Activated CD8-positive, alpha-beta memory T cell treated with anti-CD3 and anti-CD28 coated beads for 4 hours (primary cell): ENCODE data around the gene CCDC7.
"Not testable (repeated sequence)": the region's sequence is repeated elsewhere in the genome, so short reads cannot be mapped to it uniquely, and the experiment has no call there.

ENCODE experiments used
- DNase-seq, 2 donors: peaks; one replicate each; pipeline ENCODE4 v3.0.0-alpha.2; 2020; ENCODE audit warnings: low read depth in 2 of 2

The CCDC7 gene

GRCh38 chr10:32887481-32887880 is 441.5 kb downstream of the CCDC7 start:
- DNase-seq: no peak

GRCh38 chr10:32888161-32888927 is 442.4 kb downstream of the CCDC7 start:
- DNase-seq: no peak

GRCh38 chr10:32889631-32890212 is 443.8 kb downstream of the CCDC7 start:
- no peak for DNase-seq

GRCh38 chr10:32890444-32890843 is 444.5 kb downstream of the CCDC7 start:
- no peak for DNase-seq

GRCh38 chr10:32891261-32891660 is 445.3 kb downstream of the CCDC7 start:
- DNase-seq: no peak

GRCh38 chr10:32893434-32893833 is 447.5 kb downstream of the CCDC7 start:
- no peak for DNase-seq

- DNase-seq: no peak
Observed at GRCh38 chr10:32893916-32894664, 448.1 kb downstream of the CCDC7 start.

GRCh38 chr10:32895200-32895968 is 449.4 kb downstream of the CCDC7 start:
- not testable (repeated sequence) for DNase-seq

- no peak for DNase-seq
Observed at GRCh38 chr10:32901815-32902214, 455.9 kb downstream of the CCDC7 start.

GRCh38 chr10:32905466-32905865 is 459.5 kb downstream of the CCDC7 start:
- no peak for DNase-seq

- no peak for DNase-seq
Observed at GRCh38 chr10:32906595-32906994, 460.7 kb downstream of the CCDC7 start.

GRCh38 chr10:32909456-32909855 is 463.5 kb downstream of the CCDC7 start:
- DNase-seq: no peak

- not testable (repeated sequence) for DNase-seq
Observed at GRCh38 chr10:32909970-32910369, 464.0 kb downstream of the CCDC7 start.

- no peak for DNase-seq
Observed at GRCh38 chr10:32911285-32912016, 465.5 kb downstream of the CCDC7 start.

GRCh38 chr10:32917817-32918216 is 471.9 kb downstream of the CCDC7 start:
- not testable (repeated sequence) for DNase-seq

GRCh38 chr10:32922170-32922569 is 476.2 kb downstream of the CCDC7 start:
- no peak for DNase-seq

GRCh38 chr10:32923134-32923533 is 477.2 kb downstream of the CCDC7 start:
- no peak for DNase-seq

GRCh38 chr10:32923849-32924248 is 477.9 kb downstream of the CCDC7 start:
- DNase-seq: no peak
